SK-N-SH (cell line): Measurements from ENCODE around the gene RAE1. TPM values are rescaled to one million over a fixed set of nuclear protein-coding genes. Genes with fewer than 3 reads are reported as not detected.

Source experiments
- CTCF ChIA-PET: fragments of 300-600, 350-600 bp; formaldehyde crosslinking; extraction: SDS; loops from one replicate; lab custom pipeline; 2021; lab: Yijun Ruan, JAX
- POLR2A ChIA-PET: fragments of 350-600 bp; sonication (Branson Sonifier 250); formaldehyde crosslinking; extraction: SDS; loops from one replicate; lab custom pipeline; 2020; ENCODE audit warnings: antibody characterized with exemption, inconsistent platforms; lab: Yijun Ruan, JAX
- DNase-seq: peaks from one replicate; pipeline ENCODE4 v3.0.0; 2012
- H2AFZ ChIP-seq: fragments of 200-600 bp; sonication (generic); 2 replicates; pipeline ENCODE4 v1.8.1; 2016; ENCODE audit warnings: antibody characterized with exemption, mild to moderate bottlenecking, low read depth
- H3F3A ChIP-seq: fragments of 200-600 bp; sonication (generic); replicated peaks from 2 replicates; pipeline ENCODE3; 2016; ENCODE audit warnings: antibody characterized with exemption, mild to moderate bottlenecking; ENCODE audit not compliant: insufficient read depth
- H3K27ac ChIP-seq, 2 experiments: fragments of 200-500 bp in 1 of 2; fragments of 200-600 bp in 1 of 2; sonication (Bioruptor generic) in 1 of 2; sonication (generic), shearing (Covaris generic) in 1 of 2; 2 replicates each; pipeline versions ENCODE4 v1.5.1 to v1.6.1; 2014 to 2016; ENCODE audit warnings: low read depth in 2 of 2, inconsistent platforms in 1 of 2, low read length in 1 of 2, mild to moderate bottlenecking in 1 of 2, mixed read lengths in 1 of 2
- H3K27me3 ChIP-seq: fragments of 200-600 bp; sonication (generic), shearing (Covaris generic); 2 replicates; pipeline ENCODE4 v1.6.1; 2016; ENCODE audit warnings: mixed run types; ENCODE audit not compliant: insufficient read depth
- H3K36me3 ChIP-seq, 2 experiments: fragments of 200-500 bp in 1 of 2; fragments of 200-600 bp in 1 of 2; sonication (Bioruptor generic) in 1 of 2; sonication (generic) in 1 of 2; replicated peaks in 1 of 2; 2 replicates each; pipeline versions ENCODE3 to v1.5.1; 2014 to 2016; ENCODE audit warnings: low read length in 1 of 2, mild to moderate bottlenecking in 1 of 2; ENCODE audit not compliant: insufficient read depth in 2 of 2, control insufficient read depth in 1 of 2
- H3K4me1 ChIP-seq, 2 experiments: fragments of 200-500 bp in 1 of 2; fragments of 200-600 bp in 1 of 2; sonication (Bioruptor generic) in 1 of 2; sonication (generic), shearing (Covaris generic) in 1 of 2; 2 replicates each; pipeline versions ENCODE4 v1.5.1 to v1.6.1; 2014 to 2016; ENCODE audit warnings: low read depth in 1 of 2, low read length in 1 of 2, mixed run types in 1 of 2; ENCODE audit not compliant: insufficient read depth in 2 of 2, control insufficient read depth in 1 of 2
- H3K4me2 ChIP-seq: fragments of 200-600 bp; sonication (generic), shearing (Covaris generic); 2 replicates; pipeline ENCODE4 v1.6.1; 2017; ENCODE audit warnings: mixed run types
- H3K4me3 ChIP-seq, 2 experiments: fragments of 200-500 bp in 1 of 2; fragments of 200-600 bp in 1 of 2; sonication (Bioruptor generic) in 1 of 2; sonication (generic), shearing (Covaris generic) in 1 of 2; 2 replicates each; pipeline versions ENCODE4 v1.5.1 to v1.8.1; 2014 to 2016; ENCODE audit warnings: low read depth in 2 of 2, inconsistent platforms in 1 of 2, low read length in 1 of 2, mild to moderate bottlenecking in 1 of 2, mixed read lengths in 1 of 2, moderate library complexity in 1 of 2
- H3K79me2 ChIP-seq: fragments of 200-600 bp; sonication (generic); 2 replicates; pipeline ENCODE4 v1.8.1; 2017; ENCODE audit warnings: mild to moderate bottlenecking; ENCODE audit not compliant: insufficient read depth
- H3K9ac ChIP-seq: fragments of 200-600 bp; sonication (generic); 2 replicates; pipeline ENCODE4 v1.6.1; 2017; ENCODE audit warnings: mixed run types
- H3K9me2 ChIP-seq: fragments of 200-600 bp; sonication (generic); 2 replicates; pipeline ENCODE4 v1.6.1; 2017; ENCODE audit warnings: mixed run types
- H3K9me3 ChIP-seq: fragments of 200-600 bp; sonication (generic); 2 replicates; pipeline ENCODE4 v1.6.1; 2017; ENCODE audit warnings: mixed run types, mild to moderate bottlenecking, moderate library complexity
- H4K20me1 ChIP-seq: fragments of 200-600 bp; sonication (generic); 2 replicates; pipeline ENCODE4 v1.6.1; 2017; ENCODE audit warnings: mild to moderate bottlenecking, mixed run types; ENCODE audit not compliant: insufficient read depth
- ELF1 ChIP-seq: IDR thresholded peaks from 2 replicates; pipeline ENCODE4 v1.4.0; 2012
- EP300 ChIP-seq, 2 experiments: IDR thresholded peaks; 2 replicates each; pipeline versions ENCODE4 v1.4.0 to v1.6.1; 2012; ENCODE audit warnings: borderline replicate concordance in 1 of 2, low read depth in 1 of 2, low read length in 1 of 2
- EZH2phosphoT487 ChIP-seq: fragments of 200-600 bp; sonication (generic); IDR thresholded peaks from 2 replicates; pipeline ENCODE4 v1.6.1; 2017; ENCODE audit warnings: low read depth, mixed run types, mild to moderate bottlenecking, antibody characterized with exemption, moderate library complexity, borderline replicate concordance
- GATA2 ChIP-seq: sonication (generic); formaldehyde crosslinking; IDR thresholded peaks from 2 replicates; pipeline ENCODE4 v1.5.0; 2020; ENCODE audit warnings: mild to moderate bottlenecking, missing genetic modification reagents
- JUND ChIP-seq: IDR thresholded peaks from 2 replicates; pipeline ENCODE4 v1.4.0; 2012
- MAX ChIP-seq: IDR thresholded peaks from 2 replicates; pipeline ENCODE4 v1.4.0; 2012; ENCODE audit warnings: low read depth
- RAD21 ChIP-seq: IDR thresholded peaks from 2 replicates; pipeline ENCODE4 v1.6.1; 2012; ENCODE audit warnings: mild to moderate bottlenecking, low read length
- RCOR1 ChIP-seq: fragments of 150-350 bp; IDR thresholded peaks from 2 replicates; pipeline ENCODE4 v1.6.1; 2017; ENCODE audit warnings: antibody characterized with exemption, low read length
- RFX5 ChIP-seq: IDR thresholded peaks from 2 replicates; pipeline ENCODE4 v1.6.1; 2012; ENCODE audit warnings: mild to moderate bottlenecking, improper control_type of control experiment, low read length
- SIN3A ChIP-seq: IDR thresholded peaks from 2 replicates; pipeline ENCODE4 v1.6.1; 2012; ENCODE audit warnings: low read depth, mild to moderate bottlenecking, low read length, moderate library complexity, borderline replicate concordance
- TCF12 ChIP-seq: IDR thresholded peaks from 2 replicates; pipeline ENCODE4 v1.4.0; 2012
- TEAD4 ChIP-seq: IDR thresholded peaks from 2 replicates; pipeline ENCODE4 v1.4.0; 2012; ENCODE audit warnings: mild to moderate bottlenecking, borderline replicate concordance; ENCODE audit not compliant: insufficient read depth
- USF1 ChIP-seq: IDR thresholded peaks from 2 replicates; pipeline ENCODE4 v1.4.0; 2012; ENCODE audit warnings: low read depth, borderline replicate concordance
- YY1 ChIP-seq: IDR thresholded peaks from 2 replicates; pipeline ENCODE4 v1.4.0; 2012; ENCODE audit warnings: low read depth, mild to moderate bottlenecking
- ZBTB33 ChIP-seq: IDR thresholded peaks from 2 replicates; pipeline ENCODE4 v1.4.0; 2012; ENCODE audit warnings: low read depth, borderline replicate concordance
- WGBS: methylation state at CpG from one replicate; pipeline ENCODE4 v1.1.6; 2017; ENCODE audit warnings: low lambda C conversion rate; 5-methylcytosine and 5-hydroxymethylcytosine counted together
- polyA plus RNA-seq, 3 experiments: library from polyadenylated mRNA; depleted of rRNA; stranded (reverse); fragments of >200 nt; gene quantifications; 2 replicates each; pipeline ENCODE4 v1.2.3, GENCODE V29; 2012

Gene RAE1
- polyA plus RNA-seq, 1 of the 3 experiments (the other 2 are of a cell fraction), result 82.4 TPM

DNA sequence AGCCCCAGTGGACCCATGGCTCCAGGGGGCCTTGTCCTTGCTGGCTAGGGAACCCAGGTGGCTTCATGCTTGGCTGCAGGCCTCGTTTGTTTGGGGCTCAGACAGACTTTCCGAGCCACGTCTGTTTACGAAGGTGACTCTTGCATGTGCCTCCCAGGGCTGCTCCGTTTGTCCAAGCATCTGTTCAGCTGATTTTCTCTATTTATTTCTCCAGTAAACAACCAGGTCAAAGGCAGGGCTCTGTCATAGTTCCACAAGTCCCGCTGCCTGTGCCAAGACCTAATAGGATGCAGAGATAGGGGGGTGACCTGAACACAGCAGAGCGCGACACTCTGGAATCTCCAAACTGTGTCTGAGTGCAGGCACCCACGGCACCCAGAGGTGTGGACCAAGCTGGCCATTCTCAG, 34.3 kb upstream of the RAE1 start:
- Histone ChIP-seq H2AFZ (no peak overlapping the region), H3K4me1 (peaks cover 0 to 6% of the 10 kb centered on the region in 2 experiments; a peak in 1 of 4 replicates), H3K9ac (no peak overlapping the region), H3K27me3 (no peaks in the 10 kb centered on the region), H3K9me3 (no peaks in the 10 kb centered on the region), H3F3A (no peaks in the 10 kb centered on the region), H3K9me2 (no peaks in the 10 kb centered on the region), H3K27ac (no peak overlapping the region), H3K36me3 (no peaks in the 10 kb centered on the region), H4K20me1 (no peaks in the 10 kb centered on the region), H3K4me2 (no peak overlapping the region), H3K4me3 (no peak overlapping the region), H3K79me2 (no peaks in the 10 kb centered on the region)
- TF ChIP-seq GATA2 (CRISPR knock-in tag) (no peak), MAX (no peak), EP300 (IDR thresholded peaks at IDR 0.05; ENCODE audit: borderline replicate concordance in 1 of 2, low read depth in 1 of 2, low read length in 1 of 2) (no peak)
- 50% methylated on average over 9 of the region's 9 CpGs for WGBS
- CTCF ChIA-PET, result interaction anchor here (1.0 to 1.5 kb wide), 3 partner anchors 12 to 225 kb away, joined by 3 to 4 read pairs (median 4); no protein-coding TSS in a partner anchor
- POLR2A ChIA-PET, result no interaction called here
- DNase-seq, result no peak

GRCh38 chr20:57317316-57317788, 33.7 kb upstream of the RAE1 start:
- H2AFZ ChIP-seq, result no peak overlapping the region
- no peak overlapping the region for H3K27ac ChIP-seq
- WGBS, result 44% methylated on average over 8 of the region's 8 CpGs
- H3K9me2 ChIP-seq, result no peaks in the 10 kb centered on the region
- no peaks in the 10 kb centered on the region for H3F3A ChIP-seq
- H3K9ac ChIP-seq, result no peak overlapping the region
- CTCF ChIA-PET, result interaction anchor here (1.0 to 1.5 kb wide), 5 partner anchors 11 to 227 kb away, joined by 3 to 4 read pairs (median 4); no protein-coding TSS in a partner anchor
- POLR2A ChIA-PET, result no interaction called here
- H3K4me2 ChIP-seq, result no peak overlapping the region
- H3K4me1 ChIP-seq, result peaks cover 0 to 6% of the 10 kb centered on the region in 2 experiments; a peak in 1 of 4 replicates
- H3K79me2 ChIP-seq, result no peaks in the 10 kb centered on the region
- no peaks in the 10 kb centered on the region for H3K9me3 ChIP-seq
- no peak for DNase-seq
- H3K36me3 ChIP-seq, result no peaks in the 10 kb centered on the region
- no peaks in the 10 kb centered on the region for H3K27me3 ChIP-seq
- no peak for TF ChIP-seq TCF12
- no peak for TF ChIP-seq RAD21
- no peak for TF ChIP-seq JUND
- no peak for TF ChIP-seq TEAD4
- TF ChIP-seq SIN3A, result no peak
- TF ChIP-seq RCOR1, result no peak
- no peak for TF ChIP-seq YY1
- no peak for TF ChIP-seq ELF1
- no peak for TF ChIP-seq EZH2phosphoT487
- TF ChIP-seq ZBTB33, result no peak
- no peak for TF ChIP-seq RFX5
- no peak for TF ChIP-seq USF1
- H3K4me3 ChIP-seq, result no peak overlapping the region
- no peaks in the 10 kb centered on the region for H4K20me1 ChIP-seq
